Neural cell (in vitro differentiated cells): Measurements from ENCODE around the gene MYH6. TPM values are rescaled to one million over a fixed set of nuclear protein-coding genes. Genes with fewer than 3 reads are reported as not detected.

Source experiments
- H2AFZ ChIP-seq: fragments of 200-600, 300-800 bp; sonication (generic), shearing (Covaris generic); 2 replicates; pipeline ENCODE4 v1.6.0; 2014; ENCODE audit warnings: low read depth, mild to moderate bottlenecking, antibody characterized with exemption, low read length, moderate library complexity
- H3F3A ChIP-seq: fragments of 200-600 bp; shearing (Covaris generic); 2 replicates; pipeline ENCODE4 v1.6.1; 2016; ENCODE audit warnings: mild to moderate bottlenecking, moderate library complexity, mixed read lengths, antibody characterized with exemption, low read length; ENCODE audit not compliant: insufficient read depth, poor library complexity, severe bottlenecking
- H3K27ac ChIP-seq: fragments of 200-600, 300-800 bp; sonication (generic), shearing (Covaris generic); 2 replicates; pipeline ENCODE4 v1.5.1; 2014; ENCODE audit warnings: mild to moderate bottlenecking, low read length, moderate library complexity
- H3K27me3 ChIP-seq: fragments of 300-800, 200-600 bp; sonication (generic), shearing (Covaris generic); 2 replicates; pipeline ENCODE4 v1.6.0; 2014; ENCODE audit warnings: mild to moderate bottlenecking, low read depth, low read length, moderate library complexity; ENCODE audit not compliant: insufficient read depth
- H3K36me3 ChIP-seq: fragments of 300-800, 200-600 bp; sonication (generic), shearing (Covaris generic); 2 replicates; pipeline ENCODE4 v1.5.1; 2014; ENCODE audit warnings: mild to moderate bottlenecking, antibody characterized with exemption, low read length, moderate library complexity; ENCODE audit not compliant: insufficient read depth
- H3K4me2 ChIP-seq: fragments of 300-800, 200-600 bp; sonication (generic), shearing (Covaris generic); 2 replicates; pipeline ENCODE4 v1.6.0; 2014; ENCODE audit warnings: mild to moderate bottlenecking, low read length
- H3K4me3 ChIP-seq: fragments of 300-800, 200-600 bp; sonication (generic), shearing (Covaris generic); 2 replicates; pipeline ENCODE4 v1.5.1; 2014; ENCODE audit warnings: mild to moderate bottlenecking, low read length, moderate library complexity
- H3K79me2 ChIP-seq: fragments of 200-600 bp; shearing (Covaris generic); replicated peaks from 2 replicates; pipeline ENCODE4 v1.6.0; 2014; ENCODE audit warnings: mild to moderate bottlenecking, low read length, moderate library complexity; ENCODE audit not compliant: insufficient read depth
- H3K9ac ChIP-seq: fragments of 300-800, 200-600 bp; sonication (generic), shearing (Covaris generic); 2 replicates; pipeline ENCODE4 v1.6.1; 2016; ENCODE audit warnings: mild to moderate bottlenecking, low read length, mixed read lengths
- H3K9me2 ChIP-seq: fragments of 200-600 bp; shearing (Covaris generic); 2 replicates; pipeline ENCODE4 v1.6.1; 2016; ENCODE audit warnings: mild to moderate bottlenecking, low read length, mixed read lengths; ENCODE audit not compliant: insufficient read depth
- H3K9me3 ChIP-seq: fragments of 200-600, 300-800 bp; sonication (generic), shearing (Covaris generic); 2 replicates; pipeline ENCODE4 v1.6.1; 2016; ENCODE audit warnings: mild to moderate bottlenecking, mixed run types, low read length, moderate library complexity, mixed read lengths
- H4K20me1 ChIP-seq: fragments of 200-600 bp; shearing (Covaris generic); 2 replicates; pipeline ENCODE4 v1.6.1; 2016; ENCODE audit warnings: mild to moderate bottlenecking, mixed run types; ENCODE audit not compliant: insufficient read depth
- EP300 ChIP-seq: fragments of 450-650 bp; conservative IDR thresholded peaks from 2 replicates; pipeline ENCODE4 v1.6.1; 2014; ENCODE audit warnings: antibody characterized with exemption, mild to moderate bottlenecking, moderate library complexity; ENCODE audit not compliant: poor library complexity, severe bottlenecking
- EZH2 ChIP-seq: fragments of 200-600, 300-800 bp; shearing (Covaris generic), sonication (generic); IDR thresholded peaks from 2 replicates; pipeline ENCODE4 v1.6.1; 2014; ENCODE audit warnings: antibody characterized with exemption, low read length, borderline replicate concordance, mild to moderate bottlenecking; ENCODE audit not compliant: insufficient read depth, poor library complexity, severe bottlenecking
- MXI1 ChIP-seq: fragments of 450-650 bp; conservative IDR thresholded peaks from 2 replicates; pipeline ENCODE4 v1.6.1; 2014; ENCODE audit warnings: antibody characterized with exemption, mild to moderate bottlenecking; ENCODE audit not compliant: poor library complexity, severe bottlenecking
- POLR2AphosphoS5 ChIP-seq: IDR thresholded peaks from 2 replicates; pipeline ENCODE4 v1.6.1; 2012
- RAD21 ChIP-seq: fragments of 450-650 bp; conservative IDR thresholded peaks from 2 replicates; pipeline ENCODE4 v1.6.1; 2014; ENCODE audit warnings: antibody characterized with exemption, mild to moderate bottlenecking, moderate library complexity
- SMC3 ChIP-seq: fragments of 450-650 bp; conservative IDR thresholded peaks from 2 replicates; pipeline ENCODE4 v1.6.1; 2014; ENCODE audit warnings: antibody characterized with exemption, mild to moderate bottlenecking, moderate library complexity; ENCODE audit not compliant: poor library complexity
- TAF1 ChIP-seq: IDR thresholded peaks from 2 replicates; pipeline ENCODE4 v1.6.1; 2012; ENCODE audit warnings: low read depth
- polyA plus RNA-seq: library from polyadenylated mRNA; depleted of rRNA; stranded (reverse); fragments of >200 nt; gene quantifications from 2 replicates; pipeline ENCODE4 v1.2.3, GENCODE V29; 2014
- TF ChIP-seq, protein P1 (sequence below): IDR thresholded peaks from 2 replicates; pipeline ENCODE4 v1.6.1; 2012; ENCODE audit warnings: borderline replicate concordance
- TF ChIP-seq, protein P2 (sequence below): fragments of 450-650 bp; IDR thresholded peaks from 2 replicates; pipeline ENCODE4 v1.5.1; 2014; ENCODE audit warnings: antibody characterized with exemption, mild to moderate bottlenecking, moderate library complexity; ENCODE audit not compliant: poor library complexity, severe bottlenecking

MYH6 gene
- polyA plus RNA-seq, 1 donor from 2014 or later = not detected

DNA sequence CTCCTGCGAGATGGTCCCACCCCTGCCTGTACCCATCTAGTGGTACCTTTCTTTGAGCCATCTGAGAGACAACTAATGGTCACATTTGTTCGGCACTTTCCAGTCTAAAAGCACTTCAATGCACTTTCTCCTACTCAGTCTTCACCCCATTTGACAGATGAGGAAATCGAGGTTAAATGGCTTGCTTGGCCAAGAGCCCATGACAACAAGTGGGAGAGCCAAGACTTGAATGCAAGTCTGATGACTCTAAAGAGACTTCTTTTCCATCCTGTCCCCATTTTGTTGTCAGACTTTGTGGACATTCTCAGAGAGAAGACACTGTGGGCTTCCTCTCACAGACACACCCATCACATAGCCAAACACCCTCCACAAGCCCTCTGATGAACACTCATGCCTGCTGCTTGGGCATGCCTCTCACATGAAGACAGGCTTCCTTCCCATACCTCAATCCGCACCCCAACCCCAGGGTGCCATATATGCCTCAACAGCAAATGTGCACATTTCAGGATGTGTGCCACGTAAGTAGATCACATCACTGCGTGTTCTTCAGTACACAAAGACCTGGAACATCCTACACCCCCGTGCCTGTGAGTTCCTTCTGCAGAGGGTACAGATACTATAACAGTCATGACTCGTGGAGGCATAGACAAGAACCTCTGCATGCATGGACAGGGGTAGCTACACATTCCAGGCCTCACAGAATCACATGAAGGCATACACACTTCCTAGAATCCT is 26.6 kb upstream of the MYH6 start:
- H3K27me3 ChIP-seq = no peaks in the 10 kb centered on the region
- H3K9ac ChIP-seq = no peak overlapping the region
- H3K9me2 ChIP-seq = no peaks in the 10 kb centered on the region
- no peak overlapping the region for H3K4me2 ChIP-seq
- H4K20me1 ChIP-seq = no peaks in the 10 kb centered on the region
- H3K27ac ChIP-seq = peak overlapping the region; percentile 93
- H2AFZ ChIP-seq = no peak overlapping the region
- peaks cover 5% of the 10 kb centered on the region for H3F3A ChIP-seq
- TF ChIP-seq MXI1 = no peak
- TF ChIP-seq EZH2 = no peak
- no peak for TF ChIP-seq SMC3
- no peak for TF ChIP-seq TAF1
- TF ChIP-seq, protein P1, sequence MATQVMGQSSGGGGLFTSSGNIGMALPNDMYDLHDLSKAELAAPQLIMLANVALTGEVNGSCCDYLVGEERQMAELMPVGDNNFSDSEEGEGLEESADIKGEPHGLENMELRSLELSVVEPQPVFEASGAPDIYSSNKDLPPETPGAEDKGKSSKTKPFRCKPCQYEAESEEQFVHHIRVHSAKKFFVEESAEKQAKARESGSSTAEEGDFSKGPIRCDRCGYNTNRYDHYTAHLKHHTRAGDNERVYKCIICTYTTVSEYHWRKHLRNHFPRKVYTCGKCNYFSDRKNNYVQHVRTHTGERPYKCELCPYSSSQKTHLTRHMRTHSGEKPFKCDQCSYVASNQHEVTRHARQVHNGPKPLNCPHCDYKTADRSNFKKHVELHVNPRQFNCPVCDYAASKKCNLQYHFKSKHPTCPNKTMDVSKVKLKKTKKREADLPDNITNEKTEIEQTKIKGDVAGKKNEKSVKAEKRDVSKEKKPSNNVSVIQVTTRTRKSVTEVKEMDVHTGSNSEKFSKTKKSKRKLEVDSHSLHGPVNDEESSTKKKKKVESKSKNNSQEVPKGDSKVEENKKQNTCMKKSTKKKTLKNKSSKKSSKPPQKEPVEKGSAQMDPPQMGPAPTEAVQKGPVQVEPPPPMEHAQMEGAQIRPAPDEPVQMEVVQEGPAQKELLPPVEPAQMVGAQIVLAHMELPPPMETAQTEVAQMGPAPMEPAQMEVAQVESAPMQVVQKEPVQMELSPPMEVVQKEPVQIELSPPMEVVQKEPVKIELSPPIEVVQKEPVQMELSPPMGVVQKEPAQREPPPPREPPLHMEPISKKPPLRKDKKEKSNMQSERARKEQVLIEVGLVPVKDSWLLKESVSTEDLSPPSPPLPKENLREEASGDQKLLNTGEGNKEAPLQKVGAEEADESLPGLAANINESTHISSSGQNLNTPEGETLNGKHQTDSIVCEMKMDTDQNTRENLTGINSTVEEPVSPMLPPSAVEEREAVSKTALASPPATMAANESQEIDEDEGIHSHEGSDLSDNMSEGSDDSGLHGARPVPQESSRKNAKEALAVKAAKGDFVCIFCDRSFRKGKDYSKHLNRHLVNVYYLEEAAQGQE = no peak
- no peak for TF ChIP-seq EP300
- TF ChIP-seq, protein P2, sequence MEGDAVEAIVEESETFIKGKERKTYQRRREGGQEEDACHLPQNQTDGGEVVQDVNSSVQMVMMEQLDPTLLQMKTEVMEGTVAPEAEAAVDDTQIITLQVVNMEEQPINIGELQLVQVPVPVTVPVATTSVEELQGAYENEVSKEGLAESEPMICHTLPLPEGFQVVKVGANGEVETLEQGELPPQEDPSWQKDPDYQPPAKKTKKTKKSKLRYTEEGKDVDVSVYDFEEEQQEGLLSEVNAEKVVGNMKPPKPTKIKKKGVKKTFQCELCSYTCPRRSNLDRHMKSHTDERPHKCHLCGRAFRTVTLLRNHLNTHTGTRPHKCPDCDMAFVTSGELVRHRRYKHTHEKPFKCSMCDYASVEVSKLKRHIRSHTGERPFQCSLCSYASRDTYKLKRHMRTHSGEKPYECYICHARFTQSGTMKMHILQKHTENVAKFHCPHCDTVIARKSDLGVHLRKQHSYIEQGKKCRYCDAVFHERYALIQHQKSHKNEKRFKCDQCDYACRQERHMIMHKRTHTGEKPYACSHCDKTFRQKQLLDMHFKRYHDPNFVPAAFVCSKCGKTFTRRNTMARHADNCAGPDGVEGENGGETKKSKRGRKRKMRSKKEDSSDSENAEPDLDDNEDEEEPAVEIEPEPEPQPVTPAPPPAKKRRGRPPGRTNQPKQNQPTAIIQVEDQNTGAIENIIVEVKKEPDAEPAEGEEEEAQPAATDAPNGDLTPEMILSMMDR = no peak
- TF ChIP-seq POLR2AphosphoS5 = no peak
- no peak for TF ChIP-seq RAD21
- H3K79me2 ChIP-seq = no peaks in the 10 kb centered on the region
- H3K36me3 ChIP-seq = no peaks in the 10 kb centered on the region
- no peaks in the 10 kb centered on the region for H3K9me3 ChIP-seq
- H3K4me3 ChIP-seq = no peak overlapping the region

DNA sequence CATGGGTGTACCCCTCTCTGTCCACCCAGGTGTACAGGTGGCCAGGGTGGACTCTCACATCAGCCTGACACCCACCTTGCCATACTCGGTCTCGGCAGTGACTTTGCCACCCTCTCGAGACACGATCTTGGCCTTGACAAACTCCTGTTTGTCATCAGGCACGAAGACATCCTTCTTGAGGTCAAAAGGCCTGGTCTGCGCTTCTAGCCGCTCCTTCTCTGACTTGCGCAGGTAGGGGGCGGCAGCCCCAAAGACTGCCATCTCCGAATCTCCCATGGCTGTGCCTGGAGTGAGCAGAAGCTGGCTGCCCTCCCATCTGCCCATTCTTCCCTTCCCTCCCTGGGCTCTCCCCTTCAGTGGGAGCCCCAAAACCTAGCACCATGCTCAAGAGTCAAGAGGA is 25.4 kb upstream of the MYH6 start:
- H3K9me3 ChIP-seq = no peaks in the 10 kb centered on the region
- H3F3A ChIP-seq = peaks cover 5% of the 10 kb centered on the region
- no peaks in the 10 kb centered on the region for H3K79me2 ChIP-seq
- H3K4me3 ChIP-seq = no peak overlapping the region
- TF ChIP-seq POLR2AphosphoS5 (no peak), SMC3 (no peak), MXI1 (no peak), TAF1 (no peak), EZH2 (no peak), EP300 (no peak)
- TF ChIP-seq, protein P2 = no peak
- no peaks in the 10 kb centered on the region for H4K20me1 ChIP-seq
- H3K27ac ChIP-seq = no peak overlapping the region
- H3K36me3 ChIP-seq = no peaks in the 10 kb centered on the region
- H3K4me2 ChIP-seq = no peak overlapping the region
- H3K27me3 ChIP-seq = no peaks in the 10 kb centered on the region
- no peak overlapping the region for H2AFZ ChIP-seq
- H3K9me2 ChIP-seq = no peaks in the 10 kb centered on the region
- H3K9ac ChIP-seq = no peak overlapping the region
